HG03520 (cell line): ENCODE results near the gene FAM110A.
"Not testable (repeated sequence)": the region's sequence is repeated elsewhere in the genome, so short reads cannot be mapped to it uniquely, and the experiment has no call there.

Experiments used
- ATAC-seq: cut with Tn5 transposase; IDR thresholded peaks from one replicate; pipeline ENCODE4 v1.9.1; 2021; ENCODE audit warnings: mild to moderate bottlenecking, moderate library complexity; ENCODE audit not compliant: unreplicated experiment

The FAM110A gene

DNA sequence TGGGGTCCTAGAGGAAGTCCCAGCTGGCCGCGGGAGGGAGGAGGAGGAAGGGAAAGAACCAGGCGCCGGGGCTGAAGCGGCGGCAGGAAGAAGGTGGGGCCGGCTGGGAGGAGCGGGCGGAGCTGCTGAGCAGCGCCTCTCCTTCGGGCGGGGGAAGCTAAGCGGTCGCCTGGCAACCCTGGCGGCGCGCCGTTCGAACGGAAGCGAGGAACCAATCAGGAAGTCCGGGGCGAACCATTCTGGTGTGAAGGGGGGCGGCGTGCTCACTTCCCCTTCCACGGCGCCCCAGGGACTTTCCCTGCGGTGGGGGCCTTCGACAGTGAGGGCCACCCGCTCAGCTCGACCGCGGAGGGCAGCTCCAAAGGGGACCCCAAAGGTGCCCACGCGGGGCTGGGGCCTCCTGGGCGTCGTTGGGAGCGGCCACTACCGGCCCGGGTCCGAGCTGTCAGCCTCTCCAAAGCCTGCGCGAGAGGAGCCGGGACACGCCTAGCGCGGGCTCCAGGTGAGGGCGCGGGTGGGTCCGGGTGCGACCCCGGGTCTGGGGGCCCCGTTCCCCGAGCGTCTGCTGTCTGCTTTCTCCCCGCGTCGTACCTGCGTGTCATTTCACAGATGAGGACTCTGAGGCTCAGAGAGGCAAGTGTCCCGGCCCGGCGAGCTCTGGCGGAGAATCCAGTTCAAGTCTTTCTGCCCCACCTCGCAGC lies at the start of gene FAM110A:
FAM110A (plus strand) TSS at position 266 of the 701 bp plus-strand sequence. CDS start 11,090 bp downstream, outside the sequence.
- ATAC-seq: peak; percentile 93

GRCh38 chr20:787825-788224 lies 45.7 kb upstream of the FAM110A start:
- no peak for ATAC-seq

DNA sequence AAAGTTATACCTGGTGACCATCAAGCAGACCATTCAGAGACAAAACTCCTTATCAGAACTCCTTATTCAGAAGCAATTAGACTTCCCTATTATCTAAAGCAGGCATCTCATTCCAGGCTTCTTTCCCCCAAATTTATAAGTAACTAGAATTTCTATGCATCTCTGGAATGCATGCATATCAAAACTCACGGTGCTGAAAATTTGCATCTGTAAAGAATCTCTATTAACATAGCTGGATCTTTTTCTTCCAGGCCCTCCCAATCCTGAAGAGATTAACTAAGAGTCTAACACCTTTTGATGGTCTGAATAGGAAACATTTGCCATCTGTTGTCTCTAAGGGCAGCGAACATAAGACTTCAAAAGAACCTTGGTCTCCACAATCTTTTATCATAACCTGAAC lies 42.5 kb upstream of the FAM110A start:
- ATAC-seq: no peak

- no peak for ATAC-seq
Measured at GRCh38 chr20:792248-792647, 41.3 kb upstream of the FAM110A start.

- no peak for ATAC-seq
Measured at GRCh38 chr20:796921-797320, 36.6 kb upstream of the FAM110A start.

- not testable (repeated sequence) for ATAC-seq
Measured at GRCh38 chr20:798746-799145, 34.8 kb upstream of the FAM110A start.

DNA sequence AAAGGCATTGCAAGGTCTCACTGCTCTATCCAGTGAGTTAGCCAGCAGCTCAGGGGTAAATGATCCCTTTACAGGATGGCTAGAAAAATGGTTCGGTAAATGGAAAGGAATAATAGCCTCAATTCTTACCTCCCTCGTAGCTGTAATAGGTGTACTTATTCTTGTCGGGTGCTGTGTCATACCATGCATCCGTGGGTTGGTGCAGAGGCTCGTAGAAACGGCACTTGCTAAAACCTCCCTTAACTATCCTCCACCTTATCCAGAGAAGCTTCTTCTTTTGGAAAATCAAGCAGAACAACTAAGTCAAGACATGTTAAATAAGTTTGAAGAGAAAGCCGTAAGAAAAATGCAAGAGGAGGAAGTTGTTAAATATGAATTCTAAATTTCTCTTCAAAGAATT lies 33.5 kb upstream of the FAM110A start:
- not testable (repeated sequence) for ATAC-seq

DNA sequence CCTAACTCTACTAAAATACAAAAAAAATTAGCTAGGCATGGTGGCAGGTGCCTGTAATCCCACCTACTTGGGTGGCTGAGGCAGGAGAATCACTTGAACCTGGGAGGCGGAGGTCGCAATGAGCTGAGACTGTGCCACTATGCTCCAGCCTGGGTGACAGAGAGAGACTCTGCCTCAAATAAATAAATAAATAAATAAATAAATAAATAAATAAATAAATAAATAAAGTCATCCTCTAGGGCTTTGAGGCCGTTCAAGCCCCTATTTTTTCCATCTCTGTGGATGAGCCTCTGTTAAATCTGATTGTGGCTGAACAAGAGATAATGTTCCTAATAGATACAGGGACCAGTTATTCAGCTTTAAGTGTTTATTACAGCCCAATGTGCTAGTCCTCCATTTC lies 31.8 kb upstream of the FAM110A start:
- ATAC-seq: no peak

GRCh38 chr20:805713-806112 lies 27.8 kb upstream of the FAM110A start:
- ATAC-seq: no peak

DNA sequence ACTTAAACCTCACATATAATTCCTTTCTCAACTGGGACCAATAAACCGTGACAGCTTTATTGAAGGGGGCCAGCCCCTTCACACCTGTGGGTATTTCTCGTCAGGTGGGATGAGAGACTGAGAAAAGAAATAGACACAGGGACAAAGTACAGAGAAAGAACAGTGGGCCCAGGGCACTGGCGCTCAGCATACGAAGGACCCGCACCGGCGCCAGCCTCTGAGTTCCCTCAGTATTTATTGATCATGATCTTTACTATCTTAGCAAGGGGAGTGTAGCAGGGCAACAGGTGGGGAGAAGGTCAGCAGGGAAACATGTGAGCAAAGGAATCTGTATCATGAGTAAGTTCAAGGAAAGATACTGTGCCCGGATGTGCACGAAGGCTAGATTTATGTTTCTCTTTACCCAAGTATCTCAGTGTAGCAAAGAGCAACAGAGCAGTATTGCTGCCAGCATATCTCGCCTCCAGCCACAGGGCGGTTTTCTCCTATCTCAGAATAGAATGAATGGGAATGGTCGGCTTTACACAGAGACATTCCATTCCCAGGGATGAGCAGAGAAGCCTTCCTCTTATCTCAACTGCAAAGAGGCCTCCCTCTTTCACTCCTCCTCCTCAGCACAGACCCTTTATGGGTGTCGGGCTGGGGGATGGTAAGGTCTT lies 21.6 kb upstream of the FAM110A start:
- ATAC-seq: not testable (repeated sequence)

DNA sequence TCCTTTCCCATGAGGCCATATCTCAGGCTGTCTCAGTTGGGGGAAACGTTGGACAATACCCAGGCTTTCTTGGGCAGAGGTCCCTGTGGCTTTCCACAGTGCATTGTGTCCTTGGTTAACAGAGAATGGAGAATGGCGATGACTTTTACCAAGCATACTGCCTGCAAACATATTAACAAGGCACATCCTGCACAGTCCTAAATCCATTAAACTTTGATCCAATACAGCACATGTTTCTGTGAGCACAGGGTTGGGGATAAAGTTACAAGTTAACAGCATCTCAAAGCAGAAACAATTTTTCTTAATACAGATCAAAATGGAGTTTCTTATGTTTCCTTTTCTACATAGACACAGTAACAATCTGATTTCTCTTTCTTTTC lies 21.1 kb upstream of the FAM110A start:
- ATAC-seq: not testable (repeated sequence)

DNA sequence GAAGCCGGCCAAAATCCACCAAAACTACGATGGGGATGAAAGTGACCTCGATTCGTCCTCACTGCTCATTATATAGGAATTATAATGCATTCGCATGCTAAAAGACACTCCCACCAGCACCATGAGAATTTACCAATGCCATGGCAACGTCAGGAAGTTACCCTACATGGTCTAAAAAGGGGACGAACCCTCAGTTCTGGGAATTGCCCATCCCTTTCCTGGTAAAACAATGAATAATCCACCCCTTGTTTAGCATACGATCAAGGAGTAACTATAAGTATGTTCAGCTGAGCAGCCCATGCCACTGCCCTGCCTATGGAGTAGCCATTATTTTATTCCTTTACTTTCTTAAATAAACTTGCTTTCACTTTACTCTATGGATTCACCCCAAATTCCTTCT lies 20.1 kb upstream of the FAM110A start:
- ATAC-seq: no peak

DNA sequence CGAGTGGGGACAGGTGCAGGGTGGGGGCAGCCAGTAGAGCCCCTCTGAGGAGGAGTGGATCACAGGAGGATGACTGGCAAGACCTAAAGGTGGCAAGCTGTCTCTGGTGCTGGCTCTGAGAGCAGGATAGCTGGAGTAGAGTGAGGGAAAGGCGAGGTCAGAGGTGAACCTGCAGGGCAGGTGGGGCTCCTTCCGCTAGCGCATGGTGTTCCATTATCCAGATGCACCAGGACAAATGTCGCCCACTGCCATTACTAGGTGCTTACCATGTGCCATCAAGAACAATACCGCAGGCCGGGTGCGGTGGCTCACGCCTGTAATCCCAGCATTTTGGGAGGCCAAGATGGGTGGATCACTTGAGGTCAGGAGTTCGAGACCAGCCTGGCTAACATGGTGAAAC lies 18.3 kb upstream of the FAM110A start:
- ATAC-seq: no peak

DNA sequence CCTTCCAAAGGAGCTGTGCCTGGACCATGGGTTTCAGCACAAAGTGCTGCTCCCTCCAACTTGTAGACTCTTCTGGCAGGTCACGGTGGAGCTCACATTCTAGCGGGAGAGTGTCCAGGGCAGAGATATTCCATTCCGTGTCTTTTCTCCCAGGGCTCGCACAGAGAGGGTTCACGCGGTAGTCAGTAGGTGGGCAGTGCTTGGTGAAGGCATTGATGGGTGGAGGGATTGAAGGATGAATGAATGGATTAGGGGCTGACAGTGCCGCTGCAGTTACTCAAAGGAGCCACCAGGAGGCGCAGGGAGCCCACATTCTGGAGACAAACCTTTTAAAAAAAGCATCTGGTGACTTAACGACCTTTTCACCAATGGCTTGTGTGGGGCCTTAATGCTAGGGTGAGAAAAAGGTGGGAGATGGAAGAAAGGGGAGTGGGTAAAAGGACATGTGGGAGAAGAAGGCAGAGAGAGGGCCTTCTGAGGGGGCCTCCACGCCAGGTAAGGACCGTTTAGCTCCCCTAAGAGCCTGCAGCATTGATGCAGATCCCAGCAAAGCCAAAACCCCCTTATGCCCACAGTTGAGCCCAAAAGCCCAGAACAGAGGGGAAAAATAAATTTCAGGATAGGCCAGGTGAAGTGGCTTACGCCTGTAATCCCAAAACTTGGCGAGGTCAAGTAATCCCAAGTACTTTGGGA lies 17.5 kb upstream of the FAM110A start:
- no peak for ATAC-seq

DNA sequence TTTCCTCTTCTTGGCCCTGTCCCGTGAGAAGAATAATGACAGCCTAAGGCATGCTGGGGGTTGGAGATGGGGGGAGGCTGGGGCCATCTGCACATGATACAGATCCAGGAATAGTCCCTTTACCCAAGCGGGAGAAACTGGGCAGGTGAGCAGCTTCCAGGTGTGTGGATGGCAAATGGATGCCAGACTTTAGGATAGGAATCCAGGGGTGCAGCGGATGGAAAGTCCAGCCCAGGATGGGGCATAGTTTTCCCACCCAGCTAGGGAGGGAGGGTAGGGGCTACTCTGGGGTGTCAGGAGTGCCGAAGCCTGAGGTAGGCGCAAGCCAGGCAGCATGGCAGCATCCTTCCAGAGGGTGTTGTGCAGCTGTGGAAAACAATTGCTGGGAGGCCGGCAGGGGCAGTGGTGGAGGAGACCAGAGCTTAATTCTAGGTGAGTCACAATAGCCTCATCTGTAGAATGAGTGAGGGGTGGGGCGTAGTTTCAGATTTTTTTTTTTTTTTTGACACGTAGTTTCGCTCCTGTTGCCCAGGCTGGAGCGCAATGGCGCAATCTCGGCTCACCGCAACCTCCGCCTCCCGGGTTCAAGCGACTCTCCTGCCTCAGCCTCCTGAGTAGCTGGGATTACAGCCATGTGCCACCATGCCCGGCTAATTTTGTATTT lies 15.4 kb upstream of the FAM110A start:
- no peak for ATAC-seq

DNA sequence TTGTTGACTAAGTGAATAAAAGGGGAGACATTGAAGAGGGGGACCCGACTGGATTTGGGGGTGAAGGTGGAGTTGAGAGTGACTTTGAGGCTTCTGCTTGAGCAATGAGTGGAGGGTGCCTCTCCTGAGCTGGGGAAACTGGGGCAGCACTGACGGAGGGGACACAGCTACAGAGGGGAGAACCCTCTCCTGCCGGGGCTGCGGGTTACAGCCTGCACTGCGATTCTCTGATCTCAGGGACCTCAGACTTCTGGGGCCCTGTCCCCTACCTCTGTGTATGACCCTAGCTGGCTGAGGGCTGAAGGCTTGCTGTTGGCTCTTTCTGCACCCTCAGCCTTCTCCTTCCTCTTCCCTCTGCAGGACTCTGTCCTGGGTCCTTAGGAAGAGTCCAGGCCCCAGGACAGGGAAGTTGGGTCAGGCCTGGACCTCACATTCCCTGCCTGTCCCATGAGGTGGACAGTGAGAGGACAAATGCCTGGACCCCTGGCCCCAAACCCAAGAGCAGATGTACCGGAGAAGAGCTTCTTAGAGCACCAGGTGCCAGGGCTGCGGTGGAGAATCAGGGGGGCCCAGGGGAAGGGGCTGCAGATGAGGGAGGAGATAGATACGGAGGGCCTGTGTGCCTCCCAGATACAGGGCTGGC lies 13.7 kb upstream of the FAM110A start:
- no peak for ATAC-seq

DNA sequence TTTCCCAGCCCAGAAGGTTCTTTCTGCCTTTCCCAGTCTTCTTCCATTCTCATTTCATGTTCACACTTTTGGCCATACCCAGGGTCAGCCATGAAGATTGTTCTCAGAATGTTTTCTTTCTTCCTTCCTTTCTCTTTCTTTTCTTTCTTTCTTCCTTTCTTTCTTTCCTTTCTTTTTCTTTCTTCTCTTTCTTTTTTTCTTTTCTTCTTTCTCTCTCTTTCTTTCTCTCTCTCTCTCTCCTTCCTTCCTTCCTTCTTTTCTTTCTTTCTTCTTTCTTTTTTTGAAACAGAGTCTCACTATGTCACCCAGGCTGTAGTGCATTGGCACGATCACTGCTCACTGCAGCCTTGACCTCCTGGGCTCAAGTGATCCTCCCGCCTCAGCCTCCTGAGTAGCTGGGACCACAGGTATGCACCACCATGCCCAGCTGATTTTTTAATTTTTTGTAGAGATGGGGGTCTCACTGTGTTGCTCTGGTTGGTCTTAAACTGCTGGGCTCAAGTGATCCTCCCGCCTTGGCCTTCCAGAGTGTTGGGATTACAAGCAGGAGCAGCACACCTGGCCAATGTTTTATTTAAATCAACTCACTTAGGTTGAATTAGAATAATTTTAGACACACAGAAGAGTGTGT lies 13.1 kb upstream of the FAM110A start:
- no peak for ATAC-seq

DNA sequence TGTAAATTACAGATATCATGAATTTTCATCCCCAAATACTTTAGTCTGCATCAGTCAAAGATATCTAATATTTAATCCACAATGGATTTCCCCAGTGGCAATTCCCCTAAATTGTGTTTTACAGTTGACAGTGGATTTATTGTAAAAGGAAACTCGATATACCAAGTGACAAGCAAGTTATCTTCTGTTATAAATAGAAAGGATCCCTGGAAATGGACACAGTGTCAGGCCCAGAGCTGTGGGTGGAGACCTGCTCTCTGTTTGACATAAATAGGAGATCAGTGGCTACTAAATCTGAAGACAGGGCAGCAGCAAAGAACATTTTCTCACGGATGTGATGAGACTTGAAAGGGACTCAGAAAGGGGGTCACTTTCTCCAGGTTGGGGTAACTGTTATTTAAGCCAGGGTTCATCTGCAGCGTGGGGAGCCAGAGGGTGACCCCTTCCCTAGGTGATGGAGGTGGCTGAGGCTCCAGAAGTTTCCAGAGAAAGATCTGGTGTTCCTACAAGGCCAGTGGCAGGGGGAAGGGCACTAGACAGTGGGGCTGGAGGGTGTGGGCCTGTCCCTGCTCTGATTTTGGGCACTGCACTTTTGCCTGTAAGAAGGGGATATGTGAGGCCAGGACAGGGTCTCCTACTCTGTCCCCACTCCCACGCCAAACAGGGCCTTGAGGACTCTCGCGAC lies 12.3 kb upstream of the FAM110A start:
- ATAC-seq: no peak

- no peak for ATAC-seq
Measured at GRCh38 chr20:821731-822065, 11.8 kb upstream of the FAM110A start.
